GM19397 (cell line): ENCODE results near the gene ELMO3.
A peak's percentile ranks its signal among the peaks of the same experiment; 100 is the strongest.

Experiments used
- ATAC-seq: cut with Tn5 transposase; IDR thresholded peaks from one replicate; pipeline ENCODE4 v1.9.1; 2021; ENCODE audit warnings: mild to moderate bottlenecking, moderate library complexity; ENCODE audit not compliant: unreplicated experiment

The ELMO3 gene

DNA sequence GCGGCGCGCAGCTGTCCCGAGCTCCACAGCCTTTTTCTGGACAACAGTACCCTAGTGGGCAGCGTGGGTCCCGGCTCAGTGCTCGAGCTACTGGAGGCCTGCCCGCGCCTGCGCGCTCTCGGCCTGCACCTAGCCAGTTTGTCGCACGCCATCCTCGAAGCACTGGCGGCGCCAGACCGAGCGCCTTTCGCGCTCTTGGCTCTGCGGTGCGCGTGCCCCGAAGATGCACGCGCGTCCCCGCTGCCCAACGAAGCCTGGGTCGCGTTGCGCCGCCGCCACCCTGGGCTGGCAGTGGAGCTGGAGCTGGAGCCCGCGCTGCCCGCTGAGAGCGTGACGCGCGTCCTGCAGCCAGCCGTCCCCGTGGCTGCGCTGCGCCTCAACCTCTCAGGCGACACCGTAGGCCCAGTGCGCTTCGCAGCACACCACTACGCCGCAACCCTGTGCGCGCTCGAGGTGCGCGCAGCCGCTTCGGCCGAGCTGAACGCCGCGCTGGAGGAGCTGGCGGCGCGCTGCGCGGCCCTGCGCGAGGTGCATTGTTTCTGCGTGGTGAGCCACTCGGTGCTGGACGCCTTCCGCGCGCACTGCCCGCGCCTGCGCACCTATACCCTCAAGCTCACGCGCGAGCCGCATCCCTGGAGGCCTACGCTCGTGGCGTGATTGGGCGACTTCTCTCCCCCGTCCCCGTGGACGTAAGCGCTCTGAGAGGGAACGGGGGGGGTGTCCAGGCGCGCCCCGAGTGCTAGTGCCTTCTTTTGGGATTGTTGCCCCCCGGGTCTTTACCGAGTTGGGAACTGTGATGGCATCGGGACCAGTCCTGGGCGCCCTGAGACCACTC is 35.5 kb upstream of the ELMO3 start:
- no peak for ATAC-seq

DNA sequence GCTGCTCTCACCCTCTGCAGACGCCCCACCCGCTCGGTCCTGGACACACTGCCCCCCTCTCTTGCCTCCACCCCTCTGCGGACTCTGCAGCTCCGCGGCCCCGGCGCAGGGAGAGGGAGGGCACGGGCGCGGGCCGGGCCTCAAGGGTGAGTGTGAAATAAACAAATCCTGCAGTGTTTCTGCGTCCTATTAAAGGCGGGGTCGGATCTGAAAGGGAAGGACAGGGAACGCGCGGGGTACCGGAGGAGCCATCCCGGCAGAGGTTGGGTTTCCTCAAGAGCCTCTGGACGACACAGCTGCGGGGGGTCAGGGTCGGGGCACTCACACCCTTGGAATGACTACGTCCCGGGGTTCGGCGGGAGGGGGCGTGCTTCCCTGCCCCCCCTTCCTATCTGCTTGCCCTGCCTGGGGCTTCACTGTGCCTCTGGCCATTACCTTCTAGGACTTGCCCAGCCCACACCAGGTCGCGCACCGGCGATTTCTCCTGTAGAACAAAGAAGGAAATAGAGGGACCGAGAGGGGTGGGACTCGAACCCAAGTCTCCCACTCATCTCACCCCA is 34.9 kb upstream of the ELMO3 start:
- no peak for ATAC-seq

DNA sequence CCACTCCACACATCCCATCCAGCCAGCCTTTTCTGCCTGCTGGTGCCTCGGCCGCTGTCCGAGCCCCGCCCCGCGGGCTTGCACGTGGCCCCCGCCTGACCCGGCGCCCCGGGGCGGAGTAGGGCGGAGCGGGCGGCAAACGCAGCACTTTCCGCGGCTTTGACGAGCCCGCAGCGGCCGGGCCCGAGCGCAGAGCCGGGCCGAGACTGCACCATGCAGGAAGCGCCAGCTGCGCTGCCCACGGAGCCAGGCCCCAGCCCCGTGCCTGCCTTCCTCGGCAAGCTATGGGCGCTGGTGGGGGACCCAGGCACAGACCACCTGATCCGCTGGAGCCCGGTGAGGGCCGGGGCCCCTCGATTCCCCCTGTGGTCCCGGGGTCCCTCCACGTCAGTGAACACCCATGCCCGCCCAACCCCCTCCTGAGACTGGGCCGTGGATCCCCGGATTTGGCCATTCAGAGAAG is 34.3 kb upstream of the ELMO3 start, which contains the start of gene HSF4:
HSF4 (plus strand) TSS at position 147 of the 463 bp plus-strand sequence; CDS start at position 214, 67 bp downstream.
- no peak for ATAC-seq

DNA sequence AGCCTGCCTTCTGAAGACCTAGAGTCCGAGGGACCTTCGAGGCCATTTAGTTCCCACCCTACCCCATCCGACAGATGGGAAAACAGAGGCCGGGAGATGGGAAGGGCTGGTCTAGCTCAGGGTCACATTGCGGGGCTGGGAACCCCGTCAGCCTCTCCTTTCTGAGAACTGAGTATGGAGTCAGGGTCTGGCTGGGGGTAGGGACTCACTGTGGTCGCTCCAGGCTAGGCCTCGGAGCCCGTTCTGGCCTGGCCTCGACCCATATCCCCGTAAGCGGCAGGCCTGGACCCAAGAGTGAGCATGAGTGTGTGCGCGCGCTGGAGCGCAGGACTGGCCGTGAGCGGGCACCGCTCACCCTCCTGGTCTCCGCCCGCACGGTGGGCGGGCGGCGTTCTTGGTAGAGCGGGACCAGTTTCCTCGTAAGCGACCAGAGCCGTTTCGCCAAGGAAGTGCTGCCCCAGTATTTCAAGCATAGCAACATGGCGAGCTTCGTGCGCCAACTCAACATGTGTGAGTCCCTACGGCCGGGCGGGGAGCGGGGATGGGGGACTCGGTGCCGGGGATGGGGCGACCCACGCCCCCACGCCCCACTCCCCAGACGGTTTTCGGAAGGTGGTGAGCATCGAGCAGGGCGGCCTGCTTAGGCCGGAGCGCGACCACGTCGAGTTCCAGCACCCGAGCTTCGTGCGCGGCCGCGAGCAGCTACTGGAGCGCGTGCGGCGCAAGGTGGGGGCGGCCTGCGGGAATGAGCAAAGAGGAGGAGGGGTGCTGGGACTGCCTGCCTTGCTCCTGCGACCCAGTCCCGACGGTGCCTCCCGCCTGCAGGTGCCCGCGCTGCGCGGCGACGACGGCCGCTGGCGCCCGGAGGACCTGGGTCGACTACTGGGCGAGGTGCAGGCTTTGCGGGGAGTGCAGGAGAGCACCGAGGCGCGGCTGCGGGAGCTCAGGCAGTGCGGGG is 33.5 kb upstream of the ELMO3 start:
- ATAC-seq: no peak

DNA sequence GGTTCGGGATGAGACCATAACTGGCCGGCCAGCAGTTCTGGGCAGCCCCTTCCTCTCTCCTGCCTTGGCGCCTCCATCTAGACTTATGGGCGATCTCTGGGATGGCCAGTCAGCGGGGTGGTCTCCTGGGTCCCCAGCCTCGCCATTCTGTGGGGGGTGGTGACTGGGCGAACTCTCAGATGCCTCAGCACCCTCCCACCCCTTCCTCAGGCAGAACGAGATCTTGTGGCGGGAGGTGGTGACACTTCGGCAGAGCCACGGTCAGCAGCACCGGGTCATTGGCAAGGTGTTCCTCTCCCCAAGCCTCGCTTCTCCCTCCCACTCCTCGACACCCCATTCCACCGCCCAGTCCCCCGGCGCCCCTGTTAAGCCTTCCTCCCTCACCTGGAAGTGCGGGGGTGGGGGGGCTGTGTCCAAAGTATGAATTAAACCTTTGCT is 32.8 kb upstream of the ELMO3 start:
- no peak for ATAC-seq

DNA sequence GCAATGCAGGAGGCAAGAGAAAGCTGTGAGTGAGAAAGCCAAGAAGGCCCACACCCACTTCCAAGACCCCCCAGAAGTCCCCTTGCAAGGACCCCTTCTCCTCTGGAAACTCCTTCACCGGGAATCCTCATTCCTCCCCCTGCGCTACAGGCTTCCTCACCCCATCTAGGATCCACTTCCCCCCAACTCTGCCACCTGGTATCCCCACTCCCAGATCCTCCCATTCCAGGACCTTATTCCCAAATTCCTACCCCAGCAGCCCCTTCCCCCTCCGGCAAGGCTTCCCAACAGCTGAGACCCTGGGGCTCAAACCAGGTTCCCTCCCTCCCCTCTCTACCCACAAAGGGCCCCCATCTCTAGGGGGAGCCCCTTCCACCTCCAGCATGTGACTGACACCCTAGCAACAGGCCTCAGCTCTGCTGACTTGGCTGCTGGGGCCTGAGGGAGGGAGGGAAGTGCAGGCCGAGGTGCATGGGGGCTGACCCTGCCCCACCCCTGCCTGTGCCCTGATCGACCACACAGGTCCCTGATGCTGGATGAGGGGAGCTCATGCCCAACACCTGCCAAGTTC is 32.2 kb upstream of the ELMO3 start:
- no peak for ATAC-seq

DNA sequence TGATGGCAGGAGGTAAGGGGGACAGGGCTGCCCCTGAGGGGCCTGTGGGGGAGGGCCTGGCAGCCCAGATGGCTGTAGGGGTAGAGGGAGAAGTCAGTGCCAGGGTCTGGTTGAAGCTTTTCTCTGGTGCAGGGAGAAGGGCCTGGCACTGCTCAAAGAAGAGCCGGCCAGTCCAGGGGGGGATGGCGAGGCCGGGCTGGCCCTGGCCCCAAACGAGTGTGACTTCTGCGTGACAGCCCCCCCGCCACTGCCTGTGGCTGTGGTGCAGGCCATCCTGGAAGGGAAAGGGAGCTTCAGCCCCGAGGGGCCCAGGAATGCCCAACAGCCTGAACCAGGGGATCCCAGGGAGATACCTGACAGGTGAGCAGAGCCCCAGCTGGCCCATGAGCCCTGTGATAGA is 31.3 kb upstream of the ELMO3 start:
- no peak for ATAC-seq

DNA sequence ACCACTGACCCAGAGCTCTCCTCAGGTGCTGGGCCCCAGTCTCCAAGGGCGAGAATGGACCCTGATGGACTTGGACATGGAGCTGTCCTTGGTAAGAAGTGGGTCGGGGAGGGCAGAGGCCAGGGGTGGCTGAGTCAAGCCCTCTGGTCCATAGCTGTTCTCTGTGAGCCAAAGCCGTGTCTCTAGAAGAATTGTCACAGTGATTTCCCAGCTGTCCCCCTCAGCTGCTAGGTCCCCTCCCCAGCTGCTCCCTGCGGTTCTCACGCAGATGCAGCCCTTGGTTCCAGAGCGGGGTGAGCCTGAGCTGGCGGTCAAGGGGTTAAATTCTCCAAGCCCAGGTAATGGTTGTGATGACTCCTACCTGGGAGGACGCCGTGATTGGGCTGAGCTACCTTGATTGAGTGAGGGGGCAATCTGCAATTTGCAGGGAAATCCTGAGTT is 29.9 kb upstream of the ELMO3 start:
- no peak for ATAC-seq

DNA sequence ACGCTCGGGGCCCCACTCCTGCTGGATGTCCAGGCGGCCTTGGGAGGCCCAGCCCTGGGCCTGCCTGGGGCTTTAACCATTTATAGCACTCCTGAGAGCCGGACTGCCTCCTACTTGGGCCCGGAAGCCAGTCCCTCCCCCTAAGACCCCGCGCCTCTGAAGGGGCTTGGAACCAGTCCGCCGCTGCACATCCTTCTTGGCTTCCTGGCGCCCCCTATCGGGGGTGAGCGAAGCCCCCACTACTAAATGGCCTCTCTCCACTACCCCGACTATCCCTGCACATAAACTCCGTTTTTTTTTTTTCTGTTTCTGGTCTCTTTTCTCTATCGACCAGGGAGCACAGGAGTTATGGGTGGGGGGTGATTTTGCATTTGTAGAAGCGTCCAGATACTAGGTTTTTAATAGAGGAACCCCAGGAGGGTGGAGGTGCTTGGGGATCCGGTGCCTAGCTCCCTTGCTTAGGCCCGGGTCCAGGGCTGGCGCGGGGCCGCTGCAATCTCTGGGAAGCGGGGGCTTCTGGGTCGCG is 29.2 kb upstream of the ELMO3 start:
- no peak for ATAC-seq

DNA sequence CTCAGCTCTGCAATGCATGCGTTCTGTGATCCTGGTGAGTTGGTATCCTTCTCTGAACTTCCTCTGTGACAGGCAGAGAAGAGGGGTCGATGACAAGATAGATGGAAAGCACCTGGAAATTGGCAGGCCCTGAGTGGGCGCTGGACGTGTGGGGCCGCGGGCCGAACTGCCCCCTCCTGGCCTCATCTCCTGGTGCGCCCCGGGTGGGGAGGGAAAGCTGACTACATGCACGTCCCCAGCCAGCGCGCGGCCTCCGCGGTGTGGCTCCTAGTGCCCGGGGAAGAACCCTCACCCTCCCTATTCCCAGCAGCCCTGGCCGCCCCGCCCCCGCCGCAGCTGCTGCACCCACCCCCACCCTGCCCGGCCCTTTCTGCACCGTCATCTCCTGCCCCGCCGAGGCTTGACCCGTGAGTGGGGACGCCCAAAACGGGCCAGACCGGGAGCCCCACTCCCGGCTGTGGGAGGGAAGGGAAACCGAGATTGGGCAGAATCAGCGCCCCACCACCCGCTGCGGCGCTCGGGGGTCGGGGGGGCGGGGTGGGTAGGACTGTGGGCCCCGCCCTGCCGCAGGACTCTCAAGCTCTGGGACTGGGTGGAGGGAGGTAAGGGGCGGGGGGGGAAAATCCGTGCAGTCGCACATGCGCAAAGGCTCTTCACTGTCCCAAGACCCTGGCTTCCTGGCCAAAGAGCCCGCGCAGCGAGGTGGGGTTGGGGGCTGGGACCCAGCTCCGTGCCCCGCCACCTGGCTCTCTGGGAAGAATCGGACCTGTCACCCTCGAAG is 28.6 kb upstream of the ELMO3 start, which contains the start of gene NOL3:
NOL3 (plus strand) TSS at position 371 of the 781 bp plus-strand sequence.
- ATAC-seq: peak; percentile 48

DNA sequence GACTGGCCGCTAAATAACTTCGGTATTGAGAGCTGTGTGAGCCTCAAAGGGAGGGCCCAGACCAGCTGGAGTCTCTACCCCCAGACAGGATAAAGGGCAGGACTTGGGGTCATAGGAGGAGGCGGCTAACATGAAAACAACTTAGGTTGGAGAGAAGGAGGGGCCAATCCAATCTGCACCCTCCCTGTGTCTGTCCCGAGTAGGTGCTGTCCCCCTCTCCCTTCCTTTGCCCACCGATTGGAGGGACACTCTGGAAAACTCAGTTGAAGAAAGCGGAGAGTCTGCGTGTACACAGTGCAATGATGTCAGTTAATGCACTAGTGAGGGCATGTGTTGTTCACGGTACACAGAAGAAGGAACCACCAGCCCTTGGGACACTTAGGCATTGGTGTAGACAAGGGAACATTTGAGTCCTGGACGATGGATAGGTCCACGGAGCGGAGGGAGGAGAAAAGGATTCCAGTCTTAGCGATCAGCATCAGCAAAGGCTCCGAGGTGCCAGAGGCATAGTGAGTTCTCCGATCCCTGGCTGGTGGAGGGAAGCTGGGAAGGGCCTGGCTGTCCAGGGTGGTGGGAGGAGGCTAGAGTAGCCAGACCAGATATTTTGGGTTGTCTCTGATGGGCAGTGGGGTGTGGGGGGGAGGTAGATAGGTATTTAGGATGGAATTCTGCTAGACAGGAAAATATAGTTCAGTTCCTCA is 27.8 kb upstream of the ELMO3 start:
- no peak for ATAC-seq

DNA sequence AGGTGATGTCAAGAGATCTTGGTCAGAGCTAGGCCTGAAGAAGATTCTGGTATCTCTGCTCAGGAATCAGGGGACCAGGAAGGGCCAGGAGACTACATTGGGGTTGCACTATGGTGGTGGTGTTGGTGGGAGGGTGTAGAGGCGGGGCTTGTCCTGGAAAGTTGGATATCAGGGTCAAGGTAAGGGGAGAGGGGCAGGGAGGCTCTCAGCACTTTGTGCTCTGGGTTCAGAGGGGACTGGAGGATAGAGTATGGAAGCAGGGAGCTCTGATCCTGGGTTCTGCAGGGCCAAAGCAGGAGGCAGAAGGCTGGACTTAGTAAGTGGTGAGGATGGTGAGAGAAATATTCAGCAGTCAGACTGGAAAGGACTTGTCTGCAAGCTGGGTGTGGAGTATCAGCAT is 25.6 kb upstream of the ELMO3 start:
- ATAC-seq: no peak

DNA sequence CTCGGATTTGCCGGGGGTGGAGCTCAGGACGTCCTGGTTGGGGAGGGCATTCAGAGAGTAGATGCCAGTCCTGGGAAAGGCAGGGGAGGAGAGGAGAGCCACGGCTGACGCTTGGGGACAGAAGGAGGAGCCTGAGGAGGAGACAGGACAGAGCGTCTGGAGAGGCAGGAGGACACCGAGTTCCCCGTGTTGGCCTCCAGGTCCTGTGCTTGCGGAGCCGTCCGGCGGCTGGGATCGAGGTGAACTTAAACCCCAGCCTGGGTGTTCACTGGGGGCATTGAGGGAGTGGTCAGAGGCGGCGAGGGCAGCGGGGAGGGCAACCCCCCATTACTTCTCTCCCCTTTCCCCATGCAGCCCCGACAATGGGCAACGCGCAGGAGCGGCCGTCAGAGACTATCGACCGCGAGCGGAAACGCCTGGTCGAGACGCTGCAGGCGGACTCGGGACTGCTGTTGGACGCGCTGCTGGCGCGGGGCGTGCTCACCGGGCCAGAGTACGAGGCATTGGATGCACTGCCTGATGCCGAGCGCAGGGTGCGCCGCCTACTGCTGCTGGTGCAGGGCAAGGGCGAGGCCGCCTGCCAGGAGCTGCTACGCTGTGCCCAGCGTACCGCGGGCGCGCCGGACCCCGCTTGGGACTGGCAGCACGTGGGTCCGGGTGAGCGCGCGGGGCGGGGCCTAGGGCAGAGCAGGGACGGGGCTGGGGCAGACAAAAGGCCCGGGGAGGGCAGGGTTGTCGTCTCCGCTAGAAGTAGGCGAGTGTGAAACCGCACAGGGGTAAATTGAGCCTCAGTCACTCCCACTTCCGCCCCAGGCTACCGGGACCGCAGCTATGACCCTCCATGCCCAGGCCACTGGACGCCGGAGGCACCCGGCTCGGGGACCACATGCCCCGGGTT is 24.9 kb upstream of the ELMO3 start:
- ATAC-seq: peak; percentile 31

DNA sequence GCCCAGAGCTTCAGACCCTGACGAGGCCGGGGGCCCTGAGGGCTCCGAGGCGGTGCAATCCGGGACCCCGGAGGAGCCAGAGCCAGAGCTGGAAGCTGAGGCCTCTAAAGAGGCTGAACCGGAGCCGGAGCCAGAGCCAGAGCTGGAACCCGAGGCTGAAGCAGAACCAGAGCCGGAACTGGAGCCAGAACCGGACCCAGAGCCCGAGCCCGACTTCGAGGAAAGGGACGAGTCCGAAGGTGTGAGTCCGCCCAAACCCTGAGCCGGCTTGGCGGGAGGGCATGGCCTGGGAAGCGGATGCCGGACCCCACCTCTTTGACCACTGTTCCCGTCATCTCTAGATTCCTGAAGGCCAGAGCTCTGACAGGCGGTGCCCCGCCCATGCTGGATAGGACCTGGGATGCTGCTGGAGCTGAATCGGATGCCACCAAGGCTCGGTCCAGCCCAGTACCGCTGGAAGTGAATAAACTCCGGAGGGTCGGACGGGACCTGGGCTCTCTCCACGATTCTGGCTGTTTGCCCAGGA is 24.2 kb upstream of the ELMO3 start:
- no peak for ATAC-seq

DNA sequence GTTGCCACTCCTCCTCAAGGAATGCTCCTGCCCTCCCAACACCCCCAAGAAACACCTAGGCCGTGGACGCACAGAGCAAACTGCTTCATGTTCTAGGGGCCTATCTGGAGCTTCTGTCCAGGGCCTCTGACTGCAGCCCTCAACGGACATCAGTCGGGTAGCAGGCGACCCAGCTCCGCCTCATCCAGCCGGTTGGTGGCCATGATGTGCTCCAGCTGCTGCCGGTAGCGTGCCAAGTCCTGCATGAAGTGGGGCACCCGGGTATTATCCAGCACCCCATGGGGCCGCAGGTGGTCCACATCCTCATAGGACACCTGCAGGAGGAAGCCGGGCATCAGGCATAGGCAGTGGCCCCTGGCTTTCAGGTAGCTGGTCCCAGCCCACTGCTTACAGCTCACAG is 22.3 kb upstream of the ELMO3 start:
- ATAC-seq: no peak

DNA sequence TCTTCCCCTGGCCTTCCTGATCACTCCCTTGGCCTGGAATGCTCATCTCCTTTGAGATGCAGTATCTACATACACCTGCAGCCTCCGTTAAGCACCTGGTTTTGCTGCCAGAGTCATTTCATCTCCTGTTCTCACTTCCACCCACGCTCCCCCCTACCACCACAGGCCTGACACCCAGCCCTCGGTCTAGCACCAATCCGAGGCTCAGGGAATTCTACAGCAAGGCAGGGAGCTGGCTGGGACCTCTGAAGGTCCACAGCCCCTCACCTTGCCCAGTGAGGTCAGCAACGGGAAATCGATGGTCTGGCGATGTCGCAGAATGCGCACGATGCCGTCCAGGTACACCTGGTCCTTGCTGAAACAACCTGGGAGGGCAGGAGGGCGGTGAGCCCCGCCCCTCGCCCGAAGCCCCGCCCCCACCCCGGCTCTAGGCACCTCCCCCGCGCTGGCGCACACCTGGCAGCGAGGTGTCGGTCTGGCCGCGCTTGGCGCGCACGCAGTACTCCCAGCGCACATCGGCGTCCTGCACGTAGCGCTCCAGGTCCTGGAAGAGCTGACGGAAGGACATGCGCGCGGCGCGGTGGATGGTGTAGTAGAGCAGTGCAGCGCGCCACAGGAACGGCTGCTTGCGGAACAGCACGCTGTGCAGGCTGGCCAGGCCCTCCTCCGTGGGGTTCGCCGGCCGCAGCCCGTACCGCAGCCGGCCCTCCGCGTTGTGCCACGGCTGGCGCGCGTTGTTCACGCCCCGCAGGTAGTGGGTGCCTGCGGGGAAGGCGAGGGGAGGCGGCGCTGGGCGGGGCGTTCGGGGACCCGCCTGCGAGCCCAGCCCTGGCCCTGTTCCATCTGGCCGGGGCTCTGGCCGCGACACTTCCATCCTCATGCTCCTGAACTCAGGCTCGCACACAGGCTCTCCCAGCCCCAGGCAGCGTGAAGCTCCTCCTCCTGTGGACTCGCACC is 20.9 kb upstream of the ELMO3 start:
- ATAC-seq: no peak
